Sigmoid colon (tissue), 7 donors: ENCODE results near the gene NFIL3. TPM values are rescaled to one million over a fixed set of nuclear protein-coding genes. Genes with fewer than 3 reads are reported as not detected.

Source experiments
- DNase-seq: peaks from one replicate; pipeline ENCODE4 v3.0.0-alpha.2; 2019
- H3K27ac ChIP-seq, 4 donors: fragments of 200-600 bp; sonication (generic); one replicate each; pipeline ENCODE4 v1.5.1; 2016 to 2019; ENCODE audit warnings: mild to moderate bottlenecking in 1 of 4
- H3K27me3 ChIP-seq, 3 donors: fragments of 200-600 bp; sonication (generic); one replicate each; pipeline ENCODE4 v1.5.1; 2019; ENCODE audit warnings: mild to moderate bottlenecking in 1 of 3
- H3K36me3 ChIP-seq, 4 donors: fragments of 200-600 bp; sonication (generic); one replicate each; pipeline ENCODE4 v1.5.1; 2016 to 2019
- H3K4me1 ChIP-seq, 4 donors: fragments of 200-600 bp; sonication (generic); one replicate each; pipeline ENCODE4 v1.5.1; 2017 to 2019
- H3K4me3 ChIP-seq, 4 donors: fragments of 200-600 bp; sonication (generic); one replicate each; pipeline ENCODE4 v1.5.1; 2017 to 2019; ENCODE audit warnings: mild to moderate bottlenecking in 2 of 4, moderate library complexity in 1 of 4
- H3K9me3 ChIP-seq, 4 donors: fragments of 200-600 bp in 3 of 4; sonication (generic) in 3 of 4; one replicate each; pipeline versions ENCODE4 v1.5.1 to v1.6.1; 2013 to 2019
- EP300 ChIP-seq, 4 donors: sonication (generic); formaldehyde crosslinking; IDR thresholded peaks; one replicate each; pipeline ENCODE4 v1.6.1; 2017; ENCODE audit warnings: antibody characterized with exemption in 4 of 4
- POLR2A ChIP-seq, 2 donors: fragments of 450-650 bp; IDR thresholded peaks; one replicate each; pipeline ENCODE4 v1.6.1; 2016; ENCODE audit warnings: antibody characterized with exemption in 2 of 2, mild to moderate bottlenecking in 2 of 2, moderate library complexity in 2 of 2
- POLR2AphosphoS5 ChIP-seq, 4 donors: sonication (generic); formaldehyde crosslinking; IDR thresholded peaks; one replicate each; pipeline ENCODE4 v1.6.1; 2017; ENCODE audit warnings: antibody characterized with exemption in 4 of 4
- WGBS, 2 donors: extraction: QIAGEN DNeasy Blood & Tissue Kit; methylation state at CpG; one replicate each; pipeline ENCODE4 v1.1.7; 2013; 5-methylcytosine and 5-hydroxymethylcytosine counted together
- intact Hi-C: fragments of 100-400 bp; cut with DNase I; formaldehyde crosslinking; loops from one replicate; pipeline ENCODE4 v1.15.1; 2023
- polyA plus RNA-seq, 3 donors: library from polyadenylated mRNA; stranded (reverse); fragments of 200-250 nt; gene quantifications; one replicate each; pipeline ENCODE4 v1.2.3, GENCODE V29; 2013
- total RNA-seq, 4 donors: library from RNA; depleted of rRNA; stranded (reverse); fragments of >200 nt; gene quantifications; one replicate each; pipeline ENCODE4 v1.1.0, GENCODE V29; 2016
- TF ChIP-seq, protein P1 (sequence below), 4 experiments: fragments of 450-650 bp in 3 of 4; fragments of 200-600 bp in 1 of 4; IDR thresholded peaks; one replicate each; pipeline ENCODE4 v1.5.1; 2016 to 2019; ENCODE audit warnings: antibody characterized with exemption in 4 of 4, mild to moderate bottlenecking in 3 of 4, moderate library complexity in 2 of 4
- donor health status: healthy with polysubstance abuse.
- donor health status: Bipolar disorder and iron deficiency.
- donor health status: healthy.

Gene NFIL3
- total and polyA plus RNA-seq, 7 donors: 15.7 to 93.3 (median 34.3) TPM

DNA sequence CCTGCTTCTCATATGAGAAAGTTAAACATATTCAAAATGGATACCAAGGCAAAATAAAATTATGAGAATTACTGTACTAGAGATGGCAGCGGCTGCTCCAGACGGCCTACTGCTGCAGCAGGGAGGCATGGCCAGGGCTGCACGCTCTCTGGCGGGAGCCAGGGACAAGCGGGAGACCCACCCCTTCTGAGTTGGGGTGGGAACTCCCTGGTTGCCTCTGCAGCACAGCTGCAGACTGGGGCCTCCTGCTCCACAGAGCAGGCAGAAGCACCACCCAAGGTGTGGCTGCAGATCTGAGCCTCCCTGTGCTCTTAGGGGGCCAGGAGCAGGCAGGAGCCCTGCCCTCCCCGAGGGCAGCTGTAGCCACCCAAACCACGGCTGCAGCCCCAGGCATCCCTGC lies 59.6 kb downstream of the NFIL3 start:
- peaks cover 0 to 22% (median 18%) of the 10 kb centered on the region in 4 donors for H3K4me1 ChIP-seq
- no peak overlapping the region for H3K27ac ChIP-seq
- no peaks in the 10 kb centered on the region for H3K36me3 ChIP-seq
- intact Hi-C loops: loop anchor here (5.0 to 10.0 kb wide), 2 partner anchors 269 to 327 kb away; no protein-coding TSS in a partner anchor
- DNase-seq: no peak
- no peak for TF ChIP-seq POLR2AphosphoS5 (IDR thresholded peaks at IDR 0.05)
- TF ChIP-seq EP300 (IDR thresholded peaks at IDR 0.05): no peak
- TF ChIP-seq, protein P1, sequence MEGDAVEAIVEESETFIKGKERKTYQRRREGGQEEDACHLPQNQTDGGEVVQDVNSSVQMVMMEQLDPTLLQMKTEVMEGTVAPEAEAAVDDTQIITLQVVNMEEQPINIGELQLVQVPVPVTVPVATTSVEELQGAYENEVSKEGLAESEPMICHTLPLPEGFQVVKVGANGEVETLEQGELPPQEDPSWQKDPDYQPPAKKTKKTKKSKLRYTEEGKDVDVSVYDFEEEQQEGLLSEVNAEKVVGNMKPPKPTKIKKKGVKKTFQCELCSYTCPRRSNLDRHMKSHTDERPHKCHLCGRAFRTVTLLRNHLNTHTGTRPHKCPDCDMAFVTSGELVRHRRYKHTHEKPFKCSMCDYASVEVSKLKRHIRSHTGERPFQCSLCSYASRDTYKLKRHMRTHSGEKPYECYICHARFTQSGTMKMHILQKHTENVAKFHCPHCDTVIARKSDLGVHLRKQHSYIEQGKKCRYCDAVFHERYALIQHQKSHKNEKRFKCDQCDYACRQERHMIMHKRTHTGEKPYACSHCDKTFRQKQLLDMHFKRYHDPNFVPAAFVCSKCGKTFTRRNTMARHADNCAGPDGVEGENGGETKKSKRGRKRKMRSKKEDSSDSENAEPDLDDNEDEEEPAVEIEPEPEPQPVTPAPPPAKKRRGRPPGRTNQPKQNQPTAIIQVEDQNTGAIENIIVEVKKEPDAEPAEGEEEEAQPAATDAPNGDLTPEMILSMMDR (IDR thresholded peaks at IDR 0.05): no peak
- TF ChIP-seq POLR2A (IDR thresholded peaks at IDR 0.05): no peak
- no peak overlapping the region for H3K4me3 ChIP-seq
- WGBS, 2 donors: 91 to 95% methylated on average over 7 of the region's 7 CpGs
- H3K27me3 ChIP-seq: no peaks in the 10 kb centered on the region
- no peaks in the 10 kb centered on the region for H3K9me3 ChIP-seq

DNA sequence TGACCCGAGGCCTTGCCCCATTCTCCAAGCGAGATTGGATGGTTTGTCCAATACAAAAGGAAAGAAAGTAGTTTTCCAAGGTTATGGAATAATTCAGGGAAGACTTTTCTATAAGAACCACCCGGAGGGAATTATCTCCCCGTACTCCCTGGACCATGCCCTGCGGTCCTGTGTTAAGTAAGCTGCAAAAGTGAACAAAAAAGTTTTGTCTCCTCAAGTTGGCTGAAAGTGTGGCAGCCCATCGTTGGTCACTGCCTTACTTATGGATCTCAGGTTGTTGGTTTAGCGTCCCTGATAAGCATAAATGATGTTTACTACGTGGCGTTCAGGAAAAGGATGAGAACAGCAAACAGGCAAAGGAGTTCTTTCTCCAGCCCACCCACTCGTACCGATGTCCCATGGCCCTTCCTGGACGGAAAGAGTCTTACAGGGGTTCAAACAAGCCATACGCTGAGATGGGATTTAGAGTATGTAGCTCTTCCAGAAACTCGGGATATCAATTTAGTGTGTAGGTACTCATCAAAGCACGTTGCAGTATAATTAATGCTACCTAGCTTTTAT lies 61.5 kb downstream of the NFIL3 start:
- TF ChIP-seq, protein P1 (IDR thresholded peaks at IDR 0.05): no peak
- TF ChIP-seq EP300 (IDR thresholded peaks at IDR 0.05) (no peak), POLR2A (IDR thresholded peaks at IDR 0.05) (no peak), POLR2AphosphoS5 (IDR thresholded peaks at IDR 0.05) (peak in 1 of 4 donors; percentile 18)
- Histone ChIP-seq H3K36me3 (no peaks in the 10 kb centered on the region), H3K27me3 (no peaks in the 10 kb centered on the region), H3K4me3 (peak overlapping the region in 3 of 4 donors; percentile 75 to 99 (median 97)), H3K9me3 (no peaks in the 10 kb centered on the region), H3K27ac (peak overlapping the region; percentile 89 to 90 (median 90)), H3K4me1 (peaks cover 0 to 36% (median 18%) of the 10 kb centered on the region in 4 donors)
- WGBS, 2 donors: 55 to 62% methylated on average over 15 of the region's 15 CpGs
- intact Hi-C loops: loop anchor here (2.0 to 10.0 kb wide), 3 partner anchors 61 to 325 kb away; partner anchors contain the start of gene NFIL3
- no peak for DNase-seq

DNA sequence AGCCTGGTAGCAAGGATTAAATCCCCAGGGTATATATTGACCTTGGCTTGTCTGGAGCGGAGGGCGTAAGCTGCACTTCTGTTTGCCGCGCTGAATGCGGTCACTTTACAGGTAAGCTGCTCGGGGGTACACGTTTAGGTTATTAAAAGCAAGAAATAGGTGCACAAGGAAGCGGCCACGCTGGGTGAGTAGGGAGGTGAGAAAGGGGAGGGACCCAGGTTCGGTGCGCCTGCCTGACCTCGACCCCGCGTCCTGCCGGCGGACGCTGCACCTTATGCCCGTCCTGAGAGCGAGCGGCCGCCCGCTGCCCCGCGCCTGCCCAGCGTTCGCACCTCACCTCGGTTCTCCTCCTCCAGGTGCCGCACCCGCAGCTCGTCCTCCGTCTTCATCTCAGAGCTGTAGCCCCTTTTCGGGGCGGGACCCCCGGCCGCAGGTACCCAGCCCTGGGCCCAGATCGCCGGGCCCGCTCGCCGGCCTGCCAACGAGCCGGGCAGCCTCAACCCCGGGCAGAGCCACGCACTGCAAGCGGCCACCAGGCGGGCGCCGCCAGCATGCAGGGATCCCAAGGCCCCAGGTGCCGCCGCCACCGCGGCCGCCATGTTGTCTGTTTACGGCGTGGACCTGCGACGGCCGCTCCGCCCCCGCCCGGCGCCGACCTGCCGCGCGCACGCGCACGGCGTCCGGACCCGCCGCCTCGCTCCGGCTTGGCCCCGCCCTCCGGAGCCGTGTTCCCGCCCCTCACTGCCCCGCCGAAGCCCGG lies 62.2 kb downstream of the NFIL3 start, which contains the start of gene AUH:
Gene AUH (minus strand): TSS at position 628 of the 760 bp plus-strand sequence. CDS start 29 bp downstream, at position 599.
- Histone ChIP-seq H3K36me3 (no peaks in the 10 kb centered on the region), H3K4me3 (peak within 1 kb of the TSS; percentile 75 to 99 (median 98)), H3K27me3 (no peaks in the 10 kb centered on the region), H3K4me1 (peaks cover 0 to 36% (median 18%) of the 10 kb centered on the region in 4 donors), H3K27ac (peak within 1 kb of the TSS; percentile 89 to 90 (median 90)), H3K9me3 (no peaks in the 10 kb centered on the region)
- 0% methylated on average over 82 of the region's 82 CpGs for WGBS, 2 donors
- intact Hi-C loops: loop anchor here (2.0 to 10.0 kb wide), 4 partner anchors 61 to 324 kb away; partner anchors contain the start of gene NFIL3
- TF ChIP-seq EP300 (IDR thresholded peaks at IDR 0.05) (no peak), POLR2A (IDR thresholded peaks at IDR 0.05) (no peak), POLR2AphosphoS5 (IDR thresholded peaks at IDR 0.05) (peak in 3 of 4 donors; percentile 43 to 75 (median 66))
- TF ChIP-seq, protein P1 (IDR thresholded peaks at IDR 0.05): peak in 1 of 4 experiments; percentile 9
- peak; percentile 92 for DNase-seq

DNA sequence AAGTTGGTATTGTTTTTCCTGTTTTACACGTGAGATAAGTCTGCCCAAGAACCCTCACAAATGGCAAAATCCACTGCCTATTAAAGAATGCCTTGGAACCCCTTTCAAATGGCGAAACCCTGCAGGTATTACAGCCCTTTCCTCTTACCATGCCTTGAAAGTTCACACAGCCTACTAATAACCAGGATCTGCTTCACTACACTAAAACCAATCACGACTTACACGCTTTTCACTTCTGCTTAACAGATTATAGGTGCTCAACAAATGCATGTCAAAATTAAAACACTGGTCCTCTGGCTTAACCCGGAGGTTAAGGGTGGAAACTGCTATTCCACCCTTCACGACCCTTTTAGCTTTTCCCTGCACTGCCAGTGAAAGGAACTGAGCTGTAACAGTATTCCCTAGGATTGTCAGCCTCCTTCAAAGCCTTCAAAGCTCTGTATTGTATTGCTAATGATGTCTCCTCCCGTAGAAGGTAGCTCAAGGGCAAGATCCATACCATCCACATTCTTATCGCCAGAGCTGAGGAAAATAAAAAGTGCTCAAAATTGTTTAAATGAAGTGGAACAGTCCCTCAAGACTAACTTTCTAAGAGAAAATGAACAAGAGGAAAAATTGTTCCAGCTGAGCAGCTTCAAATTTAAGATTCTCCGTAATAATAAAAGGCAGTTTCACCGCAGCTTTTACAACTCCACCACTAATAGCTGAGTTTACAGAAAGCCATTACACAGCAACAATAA lies 62.9 kb downstream of the NFIL3 start:
- DNase-seq: no peak
- TF ChIP-seq POLR2A (IDR thresholded peaks at IDR 0.05) (no peak), POLR2AphosphoS5 (IDR thresholded peaks at IDR 0.05) (no peak), EP300 (IDR thresholded peaks at IDR 0.05) (no peak)
- TF ChIP-seq, protein P1 (IDR thresholded peaks at IDR 0.05): no peak
- Histone ChIP-seq H3K36me3 (peaks cover 0 to 3% (median 0%) of the 10 kb centered on the region in 4 donors), H3K4me3 (peak overlapping the region; percentile 75 to 99 (median 98)), H3K9me3 (no peaks in the 10 kb centered on the region), H3K4me1 (peaks cover 0 to 36% (median 18%) of the 10 kb centered on the region in 4 donors), H3K27me3 (no peaks in the 10 kb centered on the region), H3K27ac (peak overlapping the region; percentile 89 to 90 (median 90))
- 9 to 18% methylated on average over 10 of the region's 10 CpGs for WGBS, 2 donors
- intact Hi-C loops: loop anchor here (2.0 to 10.0 kb wide), 3 partner anchors 168 to 323 kb away; no protein-coding TSS in a partner anchor
